HG03571 (cell line): Measurements from ENCODE around the gene RACK1.

Source experiments
- ATAC-seq: cut with Tn5 transposase; IDR thresholded peaks from one replicate; pipeline ENCODE4 v1.9.1; 2021; ENCODE audit not compliant: unreplicated experiment

Gene RACK1

DNA sequence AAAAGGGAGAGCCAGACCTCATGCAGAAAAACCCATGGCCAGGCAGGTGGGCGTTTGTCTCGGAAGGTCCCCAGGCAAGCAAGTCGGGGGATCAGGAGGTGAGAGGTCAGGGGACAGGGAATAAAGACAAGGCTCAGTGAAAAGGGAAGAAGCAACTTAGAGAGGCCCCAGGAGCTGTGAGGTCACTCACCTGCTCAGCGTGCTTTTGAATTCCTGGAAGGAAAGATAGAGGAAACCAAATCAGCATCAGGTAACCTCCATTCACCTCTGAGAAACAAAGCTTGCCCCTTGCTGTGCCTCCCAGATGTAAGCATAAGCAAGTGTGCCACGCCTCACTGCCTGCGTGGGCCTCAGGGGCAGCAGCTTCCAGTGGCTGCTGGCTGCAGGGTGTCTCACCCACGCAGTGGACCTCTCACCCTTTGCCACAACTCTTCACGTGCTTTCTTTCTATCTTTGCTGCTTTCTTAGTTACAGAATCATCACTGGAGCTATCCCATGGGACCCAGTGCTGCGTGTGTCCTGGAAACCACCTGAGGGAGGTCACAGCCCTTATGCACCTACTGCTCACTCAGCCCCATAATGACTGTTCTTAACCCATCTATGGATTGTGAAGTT lies 44.7 kb downstream of the RACK1 start:
- ATAC-seq, result peak; percentile 67

DNA sequence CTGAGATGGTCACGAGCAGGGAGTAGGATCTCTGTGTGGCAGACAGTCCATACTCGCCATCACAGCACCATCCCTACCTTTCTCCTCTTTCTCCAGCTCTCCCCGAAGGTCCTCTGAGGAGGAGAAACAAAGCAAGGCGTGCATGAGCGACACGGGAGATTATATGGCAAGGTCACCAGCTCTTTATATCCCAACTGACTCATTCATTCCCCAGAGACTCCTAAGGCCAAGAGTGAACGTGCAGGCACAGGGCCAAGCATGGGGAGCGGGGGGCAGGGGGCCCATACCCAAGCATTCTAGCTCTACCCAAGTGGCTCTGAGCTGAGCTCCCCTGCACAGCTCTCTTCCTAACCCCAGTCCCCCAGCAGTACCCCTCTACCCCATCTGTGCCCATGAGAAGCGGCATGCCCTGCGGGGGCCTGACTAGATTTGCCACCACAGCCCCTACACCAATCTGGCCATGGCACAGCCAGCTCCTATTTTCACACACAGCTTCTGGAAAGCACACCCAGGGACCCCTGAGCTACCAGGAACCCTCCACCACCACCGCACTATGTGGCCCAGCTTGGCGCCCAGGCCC lies 45.5 kb downstream of the RACK1 start:
- ATAC-seq, result no peak

DNA sequence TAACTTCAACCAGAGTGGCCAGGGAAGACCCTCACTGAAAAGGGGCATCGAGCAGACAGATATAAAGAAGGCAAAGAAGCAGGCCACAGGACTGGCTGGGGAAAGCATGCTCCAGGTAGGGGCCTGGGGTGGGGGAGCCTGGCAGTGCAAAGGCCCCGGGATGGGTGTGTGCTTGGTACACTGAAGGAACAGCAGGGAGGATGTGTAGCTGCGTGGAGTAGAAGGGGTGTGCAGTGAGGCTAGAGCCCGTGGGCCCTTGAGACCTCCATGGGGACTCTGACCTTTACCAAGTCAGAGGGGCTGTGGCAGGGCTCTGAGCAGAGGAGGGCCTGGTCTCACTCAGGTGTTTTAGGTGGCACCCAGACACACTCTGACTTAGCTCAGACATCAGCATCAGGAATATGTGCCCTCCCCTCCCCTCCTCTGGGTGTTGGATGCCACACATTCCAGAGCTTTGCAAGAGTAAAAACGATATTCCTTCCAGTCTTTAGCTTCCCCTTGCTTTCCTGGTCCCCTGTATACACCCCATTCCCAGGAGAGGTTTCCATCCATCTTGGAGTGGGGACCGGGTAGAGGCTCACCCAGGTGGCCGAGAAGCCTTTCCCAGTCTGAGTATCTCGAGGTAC lies 46.3 kb downstream of the RACK1 start:
- ATAC-seq, result no peak

DNA sequence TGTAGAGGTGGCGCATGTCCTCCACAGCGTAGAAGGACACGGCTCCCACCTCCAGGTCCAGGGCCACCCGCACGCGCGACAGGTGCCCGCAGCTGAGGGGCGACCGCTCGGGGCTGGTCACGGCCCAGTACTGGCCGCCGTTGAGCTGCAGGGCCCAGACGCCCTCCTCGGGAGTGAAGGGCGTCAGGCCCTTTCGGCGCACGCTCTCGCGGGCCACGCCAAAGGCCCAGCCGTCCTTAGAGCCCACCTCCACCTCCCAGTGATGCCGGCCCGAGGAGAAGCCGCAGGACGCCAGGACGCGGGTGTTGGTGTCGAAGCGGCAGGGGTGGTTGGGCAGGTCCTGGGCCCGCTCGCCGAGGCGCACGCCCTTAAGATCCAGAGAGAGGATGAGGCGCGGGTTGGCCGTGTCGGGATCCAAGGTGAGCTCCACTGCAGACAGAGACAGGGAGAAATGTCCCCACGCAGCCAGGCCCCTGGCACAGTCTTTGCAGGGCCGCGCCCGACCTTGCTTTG lies 48.4 kb downstream of the RACK1 start:
- no peak for ATAC-seq

DNA sequence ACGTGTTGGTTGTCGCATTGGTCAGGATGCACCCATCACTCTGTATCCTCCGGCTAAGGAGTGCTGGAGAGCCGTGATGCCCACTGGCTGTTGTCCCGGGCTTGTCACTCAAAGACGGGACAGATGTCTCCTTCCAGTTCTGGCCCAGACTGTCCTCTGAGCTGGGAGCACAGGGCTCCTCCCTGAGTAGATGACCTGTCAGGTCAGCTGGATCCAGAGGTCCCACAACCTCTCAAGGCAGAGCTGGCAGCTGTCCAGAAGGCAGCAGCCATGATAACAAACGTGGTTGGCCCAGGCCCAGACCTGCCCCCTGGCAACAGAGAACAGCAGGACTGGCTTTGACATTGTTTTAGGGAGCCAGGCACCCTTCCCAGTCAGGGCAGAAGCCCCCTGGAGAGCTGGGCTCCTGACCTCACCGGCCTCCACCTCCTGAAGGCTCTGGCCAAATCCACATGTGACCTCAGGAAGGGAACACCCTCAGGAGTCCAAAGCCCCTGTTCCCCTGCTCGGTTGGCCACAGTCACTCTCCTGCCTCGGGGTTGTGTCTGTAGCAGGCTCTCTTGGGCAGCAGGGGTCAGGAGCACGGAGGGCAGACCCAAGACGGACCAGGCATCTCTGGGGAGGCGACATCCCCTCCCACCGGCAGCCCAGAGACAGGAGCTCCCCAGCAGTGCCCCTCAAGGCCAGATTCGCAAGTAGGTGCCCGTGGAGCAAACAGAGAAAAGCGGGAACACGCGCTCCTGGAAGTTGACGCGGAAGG lies 49.0 kb downstream of the RACK1 start:
- no peak for ATAC-seq

DNA sequence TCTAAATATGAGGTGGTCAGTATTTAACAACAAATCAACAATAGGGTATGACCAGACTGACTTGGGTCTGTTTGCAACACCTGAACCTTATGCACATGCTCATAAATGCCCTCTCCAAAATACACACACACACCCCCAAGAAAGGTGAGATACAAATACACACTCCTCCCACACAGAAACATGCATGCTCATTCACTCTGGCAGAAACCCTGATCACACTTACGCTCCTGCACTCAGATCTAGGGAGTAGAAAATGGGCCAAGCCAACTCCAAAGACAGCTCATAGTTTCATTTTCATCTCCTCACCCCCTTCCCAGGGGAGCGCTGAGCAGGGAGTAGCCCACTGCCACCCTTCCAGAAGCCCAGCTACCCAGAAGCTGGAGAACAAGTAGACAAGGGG lies 50.0 kb downstream of the RACK1 start:
- ATAC-seq, result no peak

DNA sequence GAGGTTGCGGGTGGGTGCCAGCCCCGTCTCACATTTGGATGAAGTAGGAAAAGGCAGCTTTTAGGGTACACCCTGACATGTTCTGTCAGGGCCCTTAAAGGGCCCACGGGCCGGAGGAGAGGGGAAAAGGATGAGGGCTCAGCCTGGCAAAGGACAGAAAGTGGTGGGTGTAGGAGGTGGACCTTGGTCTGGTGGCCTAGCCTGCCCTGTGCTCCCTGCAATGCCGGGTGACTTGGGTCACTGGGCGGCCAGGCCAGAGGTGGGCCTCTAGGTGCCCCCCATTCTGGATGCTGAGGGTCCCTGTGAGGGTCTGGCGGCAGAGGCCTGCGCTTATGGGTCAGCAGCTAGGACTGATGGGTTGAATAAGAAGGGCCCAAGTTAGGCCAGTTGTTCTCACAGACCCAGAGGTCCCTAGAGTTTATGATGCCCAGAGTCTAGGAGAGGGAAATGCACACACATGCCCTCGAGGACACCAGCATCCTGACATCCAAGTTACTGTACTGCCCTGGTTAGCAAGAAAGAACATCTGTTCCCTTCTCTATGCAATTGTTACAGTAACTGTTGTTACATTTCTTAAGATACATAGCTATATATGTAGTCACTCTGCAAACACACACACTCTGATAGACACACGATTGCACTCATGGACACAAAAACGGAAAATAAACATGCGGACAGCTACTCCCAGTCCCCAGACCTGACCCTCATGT lies 51.2 kb downstream of the RACK1 start:
- ATAC-seq, result no peak

DNA sequence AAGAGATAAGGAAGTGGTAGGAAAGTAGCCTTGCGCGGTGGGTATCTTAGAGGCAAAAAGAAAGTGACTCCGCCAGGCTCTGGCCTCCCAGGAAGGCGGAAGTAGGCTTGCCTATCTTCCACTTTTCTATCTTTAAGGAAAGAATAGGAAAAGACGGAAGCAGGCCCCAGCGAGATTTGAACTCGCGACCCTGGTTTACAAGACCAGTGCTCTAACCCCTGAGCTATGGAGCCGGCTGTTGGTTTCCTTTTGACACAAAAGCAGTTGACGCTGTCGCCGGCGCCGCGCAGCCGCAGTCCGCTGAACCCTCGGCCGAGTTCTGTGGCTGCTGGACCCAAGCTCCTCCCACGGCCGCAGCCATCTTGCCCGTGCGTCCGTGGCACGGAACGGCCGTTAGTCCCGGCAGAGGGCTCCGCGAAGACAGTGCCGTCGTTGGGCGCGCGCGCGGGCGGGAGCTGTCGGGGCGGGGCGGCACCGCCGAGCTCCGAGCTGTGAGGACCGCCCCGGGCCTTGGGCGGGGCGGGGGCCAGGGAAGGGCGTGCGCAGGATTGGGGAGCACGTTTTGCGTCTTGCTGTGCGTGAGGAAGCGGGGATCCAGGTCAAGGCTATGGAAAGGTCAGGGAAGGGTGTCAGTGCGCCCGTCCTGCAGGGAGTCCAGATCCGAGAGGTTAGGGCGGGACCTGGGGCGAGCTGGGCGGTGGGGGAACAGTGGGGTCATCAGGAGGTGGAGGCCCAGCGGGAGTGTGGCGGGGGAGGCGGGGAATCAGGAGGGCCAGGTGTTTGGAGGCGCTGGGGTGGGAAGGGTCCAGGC lies 52.0 kb downstream of the RACK1 start:
- ATAC-seq, result peak; percentile 47

DNA sequence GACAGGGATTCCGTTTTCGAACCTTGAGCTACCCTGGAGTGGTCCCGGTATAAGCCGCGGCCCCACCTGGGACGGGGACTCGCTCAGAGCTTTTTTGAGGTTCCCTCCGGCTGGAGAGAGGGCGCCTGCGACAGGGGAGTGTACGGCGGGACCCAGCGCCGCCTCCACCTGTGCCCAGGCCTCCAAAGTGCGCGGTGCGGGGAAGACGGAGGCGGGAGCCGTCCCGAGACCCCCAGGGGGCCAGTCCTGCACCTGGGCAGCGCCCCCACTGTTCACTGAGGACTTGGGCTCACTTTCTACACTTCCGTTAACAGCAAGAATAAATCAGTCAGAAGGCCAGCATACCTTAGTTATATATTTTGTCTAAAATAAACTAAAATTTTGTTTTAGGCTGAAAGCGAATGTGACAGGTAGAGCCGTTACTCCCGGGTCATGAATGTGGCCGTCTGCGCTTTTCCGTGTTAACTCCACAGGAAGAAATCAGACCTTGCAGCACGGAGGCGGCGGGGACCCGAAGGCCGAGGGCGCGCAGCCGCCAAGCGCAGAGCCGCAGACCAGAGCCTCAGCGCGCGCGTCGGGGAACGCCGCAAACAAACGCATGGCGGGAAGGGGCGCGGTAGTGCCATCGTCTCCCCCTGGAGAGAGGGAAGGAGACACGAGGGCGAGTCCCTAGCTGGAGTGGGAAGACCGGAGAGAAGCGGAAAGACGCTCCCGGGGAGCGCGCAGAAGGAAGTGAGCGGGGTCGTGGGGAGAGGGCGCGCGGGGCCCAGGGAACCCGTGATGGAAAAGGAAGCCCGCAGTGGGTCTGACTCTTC lies 52.8 kb downstream of the RACK1 start:
- peak; percentile 6 for ATAC-seq

DNA sequence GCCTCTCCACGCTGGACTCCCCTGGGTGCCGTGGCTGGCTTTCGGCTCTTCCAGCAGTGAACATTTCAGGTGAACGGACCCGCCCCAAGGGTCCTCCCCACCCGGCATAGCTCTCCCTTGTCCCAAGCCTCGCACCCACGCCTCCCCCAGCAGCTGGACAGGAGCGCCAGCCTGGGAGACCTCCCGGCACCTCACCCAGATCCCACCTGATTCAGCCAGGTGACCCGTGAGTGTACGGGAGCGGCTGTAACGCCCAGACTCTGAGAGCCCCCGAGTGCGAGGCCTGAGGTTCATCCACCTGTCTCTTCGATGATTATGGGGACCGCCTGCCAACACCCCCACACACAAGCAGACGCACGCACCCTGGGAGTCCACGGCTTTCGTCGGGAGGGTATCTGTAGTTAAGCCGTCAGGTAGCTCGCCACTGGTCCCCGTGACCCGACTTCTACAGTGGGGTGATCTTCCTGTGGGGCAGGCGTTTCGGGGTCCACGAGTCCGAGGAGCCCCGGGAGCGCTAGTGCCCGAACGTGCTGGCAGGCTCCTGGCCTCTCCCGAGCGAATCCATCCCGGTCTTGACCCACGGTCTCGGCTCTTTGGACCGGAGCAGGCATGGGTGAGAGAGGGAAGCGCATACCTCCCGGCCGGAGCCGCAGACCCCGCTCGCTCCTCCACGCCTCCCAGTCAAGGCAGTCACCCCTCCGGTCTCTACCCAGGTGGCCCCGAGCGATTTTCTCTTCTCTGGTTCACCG lies 53.6 kb downstream of the RACK1 start:
- no peak for ATAC-seq

DNA sequence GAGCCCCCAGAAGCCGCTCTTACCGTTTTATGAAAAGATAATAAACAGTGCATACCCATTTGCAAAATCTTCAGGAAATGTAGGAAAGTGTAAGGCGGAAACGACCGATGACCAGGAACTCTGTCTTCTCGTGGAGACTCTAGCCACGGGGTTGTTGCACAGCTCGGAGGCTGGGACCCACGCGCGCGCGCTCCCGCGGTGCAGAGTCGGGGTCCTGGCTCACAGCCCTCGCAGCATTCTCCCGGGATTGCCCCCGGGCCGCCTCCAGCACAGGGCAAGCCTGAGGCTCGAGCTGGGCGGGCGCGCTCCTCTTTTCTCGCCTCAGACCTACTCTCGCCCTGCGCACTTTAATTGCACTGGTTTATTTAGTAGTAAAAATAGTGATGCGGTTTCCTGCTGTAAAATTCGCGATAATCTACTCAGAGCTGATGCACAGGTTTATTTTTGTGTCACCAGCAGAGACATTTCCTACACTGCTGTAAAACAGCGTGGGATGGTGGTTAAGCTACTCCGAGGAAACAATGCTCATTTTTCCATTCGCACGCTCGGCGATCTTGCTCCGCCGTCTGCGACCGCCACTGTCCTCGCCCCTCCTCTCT lies 54.2 kb downstream of the RACK1 start:
- no peak for ATAC-seq

DNA sequence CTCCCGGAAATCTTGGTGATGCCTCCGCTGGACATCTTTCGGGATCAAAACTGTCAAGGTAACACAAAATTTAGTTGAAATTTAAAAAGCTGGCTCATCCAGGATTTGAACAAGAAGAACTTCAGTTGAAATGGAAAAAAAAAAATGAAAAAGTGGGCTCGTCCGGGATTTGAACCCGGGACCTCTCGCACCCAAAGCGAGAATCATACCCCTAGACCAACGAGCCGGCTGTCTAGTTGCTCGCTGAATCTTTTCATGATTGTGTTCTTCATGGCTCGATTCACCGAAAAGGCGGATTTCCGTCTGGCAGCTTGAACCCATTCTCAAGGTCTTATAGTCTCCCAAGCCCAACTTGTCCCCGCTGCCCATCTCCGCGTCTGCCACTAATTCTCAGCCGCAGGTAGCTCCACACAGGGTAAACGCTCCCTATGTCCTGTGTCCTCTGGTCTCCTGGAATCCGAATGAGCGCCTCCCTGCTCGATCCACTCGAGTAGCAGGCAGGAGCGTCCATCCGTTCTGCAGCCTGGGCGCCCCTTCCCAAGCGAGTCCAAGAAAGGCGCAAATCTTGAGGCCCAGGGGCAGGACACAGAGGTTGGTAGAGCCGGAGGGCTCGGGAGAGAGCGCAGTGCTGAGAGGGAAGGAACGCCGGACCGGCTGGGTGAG lies 54.9 kb downstream of the RACK1 start:
- ATAC-seq, result peak; percentile 12

DNA sequence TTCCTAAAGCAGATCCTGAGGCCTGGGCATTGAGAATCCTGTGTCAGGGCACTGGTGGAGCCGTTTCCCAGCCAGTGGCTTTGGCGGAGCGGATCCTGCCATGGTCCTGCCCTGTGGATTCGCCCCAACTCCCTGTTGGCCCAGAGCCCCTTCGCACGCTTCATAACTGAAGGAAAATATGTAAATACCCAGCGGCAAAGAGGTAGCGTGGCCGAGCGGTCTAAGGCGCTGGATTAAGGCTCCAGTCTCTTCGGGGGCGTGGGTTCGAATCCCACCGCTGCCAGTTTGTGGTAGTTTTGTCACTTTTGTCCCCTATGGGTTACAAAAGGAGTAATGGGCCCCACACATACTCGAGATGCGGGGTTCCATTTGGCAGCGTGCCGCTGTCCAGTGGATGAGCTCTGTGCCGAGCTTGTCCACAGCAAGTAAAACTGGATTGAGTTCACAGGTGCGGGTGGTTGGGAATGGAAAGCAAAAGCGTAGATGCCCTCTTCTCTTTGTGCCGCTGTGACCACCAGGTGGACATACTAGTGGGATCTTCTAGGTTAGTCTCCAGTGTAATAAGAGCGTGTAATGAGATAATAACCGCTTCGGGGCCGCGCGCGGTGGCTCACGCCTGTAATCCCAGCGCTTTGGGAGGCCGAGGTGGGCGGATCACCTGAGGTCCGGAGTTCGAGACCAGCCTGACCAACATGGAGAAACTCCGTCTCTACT lies 56.0 kb downstream of the RACK1 start:
- no peak for ATAC-seq

DNA sequence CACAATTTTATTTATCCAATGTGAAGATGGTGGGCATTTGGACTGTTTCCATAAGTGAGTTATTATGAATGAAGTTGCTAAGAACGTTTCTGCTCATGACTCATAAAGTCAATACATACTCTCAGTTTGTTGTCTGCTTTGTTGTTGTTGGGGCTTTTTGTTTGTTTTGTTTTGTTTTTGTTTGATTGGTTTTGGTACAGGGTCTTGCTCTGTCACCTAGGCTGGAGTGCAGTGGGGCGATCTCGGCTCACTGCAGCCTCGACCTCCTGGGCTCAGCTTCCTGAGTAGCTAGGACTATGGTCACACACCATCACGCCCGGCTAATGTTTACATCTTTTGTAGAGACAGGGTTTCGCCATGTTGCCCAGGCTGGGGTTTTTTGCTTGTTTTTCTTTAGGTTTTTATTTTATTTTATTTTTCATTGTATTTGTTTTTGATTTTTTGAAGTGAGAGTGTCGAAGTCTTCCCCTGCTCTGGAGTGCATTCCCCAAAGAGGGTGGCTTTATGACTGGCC lies 56.7 kb downstream of the RACK1 start:
- no peak for ATAC-seq
